ENCODE measurements around the gene RNF43. TPM values are rescaled to one million over a fixed set of nuclear protein-coding genes. Genes with fewer than 3 reads are reported as not detected.

Gene RNF43
- total RNA-seq, 1 donor from 2014 or later: 0.67 TPM

GRCh38 chr17:58385359-58385899 is 31.9 kb downstream of the RNF43 start:
- intact Hi-C loops (cut with DNase I): no loop called here
- DNase-seq (ENCODE audit: low spot score): no peak
- ATAC-seq: no peak

- ATAC-seq (no peak), DNase-seq (ENCODE audit: low spot score) (no peak)
- intact Hi-C loops (cut with DNase I): no loop called here
These were observed 32.4 kb downstream of the RNF43 start for GRCh38 chr17:58384897-58385296.

- intact Hi-C loops (cut with DNase I): no loop called here
- DNase-seq (ENCODE audit: low spot score) (no peak), ATAC-seq (no peak)
These were observed 33.4 kb downstream of the RNF43 start for GRCh38 chr17:58383892-58384462.

GRCh38 chr17:58382872-58383242 is 34.5 kb downstream of the RNF43 start:
- DNase-seq (ENCODE audit: low spot score) (no peak), ATAC-seq (no peak)
- intact Hi-C loops (cut with DNase I): no loop called here

GRCh38 chr17:58382108-58382871 is 35.0 kb downstream of the RNF43 start:
- DNase-seq (ENCODE audit: low spot score) (no peak), ATAC-seq (no peak)
- intact Hi-C loops (cut with DNase I): no loop called here

- ATAC-seq: no peak
- DNase-seq (ENCODE audit: low spot score): no peak
These were observed 36.0 kb downstream of the RNF43 start for GRCh38 chr17:58381124-58382035.

GRCh38 chr17:58380207-58381123 is 36.9 kb downstream of the RNF43 start:
- intact Hi-C loops (cut with DNase I): no loop called here
- ATAC-seq: no peak
- no peak for DNase-seq (ENCODE audit: low spot score)

More at GRCh38 chr17:58381124-58382035, 36.0 kb downstream of the RNF43 start:
- intact Hi-C loops (cut with DNase I): no loop called here

- intact Hi-C loops (cut with DNase I): no loop called here
- ATAC-seq: no peak
- no peak for DNase-seq (ENCODE audit: low spot score)
These were observed 37.9 kb downstream of the RNF43 start for GRCh38 chr17:58379511-58379824.

GRCh38 chr17:58378733-58379510 is 38.4 kb downstream of the RNF43 start:
- intact Hi-C loops (cut with DNase I): no loop called here
- no peak for DNase-seq (ENCODE audit: low spot score)
- no peak for ATAC-seq

- intact Hi-C loops (cut with DNase I): no loop called here
- DNase-seq (ENCODE audit: low spot score) (no peak), ATAC-seq (no peak)
These were observed 39.7 kb downstream of the RNF43 start for GRCh38 chr17:58377661-58378060.

- DNase-seq (ENCODE audit: low spot score) (no peak), ATAC-seq (no peak)
- intact Hi-C loops (cut with DNase I): no loop called here
These were observed 40.2 kb downstream of the RNF43 start for GRCh38 chr17:58377093-58377601.

GRCh38 chr17:58376472-58377000 is 40.8 kb downstream of the RNF43 start:
- no peak for ATAC-seq
- DNase-seq (ENCODE audit: low spot score): no peak
- intact Hi-C loops (cut with DNase I): no loop called here

GRCh38 chr17:58375811-58376210 is 41.5 kb downstream of the RNF43 start:
- DNase-seq (ENCODE audit: low spot score) (no peak), ATAC-seq (no peak)
- intact Hi-C loops (cut with DNase I): no loop called here

GRCh38 chr17:58375256-58375655 is 42.1 kb downstream of the RNF43 start:
- ATAC-seq (no peak), DNase-seq (ENCODE audit: low spot score) (no peak)
- intact Hi-C loops (cut with DNase I): no loop called here

GRCh38 chr17:58373923-58374322 is 43.4 kb downstream of the RNF43 start:
- no peak for DNase-seq (ENCODE audit: low spot score)
- intact Hi-C loops (cut with DNase I): no loop called here
- ATAC-seq: no peak

GRCh38 chr17:58373003-58373402 is 44.3 kb downstream of the RNF43 start:
- intact Hi-C loops (cut with DNase I): no loop called here

GRCh38 chr17:58371300-58371950 is 45.9 kb downstream of the RNF43 start:
- no peak for ATAC-seq

More at GRCh38 chr17:58373003-58373402, 44.3 kb downstream of the RNF43 start:
- ATAC-seq (no peak), DNase-seq (ENCODE audit: low spot score) (no peak)

More at GRCh38 chr17:58371300-58371950, 45.9 kb downstream of the RNF43 start:
- no peak for DNase-seq (ENCODE audit: low spot score)
- intact Hi-C loops (cut with DNase I): no loop called here

Data from sciatic nerve (tissue), 2 donors.